ENCODE results near the gene FSD1L. TPM values are rescaled to one million over a fixed set of nuclear protein-coding genes. Genes with fewer than 3 reads are reported as not detected.

Gene FSD1L
- polyA plus RNA-seq, 3 donors: 0.96 to 3.2 (median 1.5) TPM

GRCh38 chr9:105443121-105443520 is 4.7 kb upstream of the FSD1L start:
- H3K9me3 Mint-ChIP-seq: peaks cover 0 to 2% (median 0%) of the 10 kb centered on the region in 7 donors
- Histone ChIP-seq H3K79me2 (ENCODE audit: insufficient read depth, low read length) (no peaks in the 10 kb centered on the region), H3K27me3 (ENCODE audit: control insufficient read depth in 2 of 2, insufficient read depth in 2 of 2, low read length in 2 of 2) (no peaks in the 10 kb centered on the region), H3K4me1 (ENCODE audit: control insufficient read depth in 1 of 2, insufficient read depth in 2 of 2, low read length in 2 of 2) (peaks cover 4 to 6% of the 10 kb centered on the region in 2 donors), H3K9ac (ENCODE audit: insufficient read depth, low read length, poor library complexity, severe bottlenecking) (no peak overlapping the region), H3K4me2 (replicated peaks; ENCODE audit: extremely low read depth, low read length, poor library complexity, severe bottlenecking) (no peak overlapping the region), H3K4me3 (replicated peaks in 1 of 3; ENCODE audit: low read depth in 2 of 3, low read length in 3 of 3) (no peak overlapping the region), H2AFZ (ENCODE audit: insufficient read depth, low read depth, low read length, poor library complexity, severe bottlenecking) (no peak overlapping the region), H4K20me1 (ENCODE audit: insufficient read depth, low read length) (no peaks in the 10 kb centered on the region), H3K36me3 (replicated peaks in 1 of 2; ENCODE audit: control insufficient read depth in 1 of 2, insufficient read depth in 2 of 2, low read length in 2 of 2) (peaks cover 0 to 1% of the 10 kb centered on the region in 2 donors), H3K9me3 (replicated peaks in 1 of 2; ENCODE audit: control insufficient read depth in 1 of 2, insufficient read depth in 1 of 2, low read length in 2 of 2) (no peaks in the 10 kb centered on the region), H3K27ac (ENCODE audit: low read depth in 1 of 2, low read length in 2 of 2) (no peak overlapping the region)
- H3K4me1 Mint-ChIP-seq: peaks cover 9% of the 10 kb centered on the region
- H3K27ac Mint-ChIP-seq: no peak overlapping the region
- H3K36me3 Mint-ChIP-seq: peaks cover 13 to 15% of the 10 kb centered on the region in 2 donors
- no peaks in the 10 kb centered on the region for H3K27me3 Mint-ChIP-seq (ENCODE audit: low read depth in 3 of 3)
- no peak overlapping the region for H3K4me3 Mint-ChIP-seq
- DNase-seq: no peak
- TF ChIP-seq CTCF (IDR thresholded peaks at IDR 0.05): no peak
- intact Hi-C loops (cut with micrococcal nuclease): no loop called here
- WGBS (ENCODE audit: insufficient coverage): 95% methylated on average over 7 of the region's 8 CpGs

GRCh38 chr9:105444130-105444529 is 3.7 kb upstream of the FSD1L start:
- no peaks in the 10 kb centered on the region for H3K36me3 ChIP-seq (replicated peaks in 1 of 2; ENCODE audit: control insufficient read depth in 1 of 2, insufficient read depth in 2 of 2, low read length in 2 of 2)
- DNase-seq: no peak
- Mint-ChIP-seq H3K27ac (no peak overlapping the region), H3K9me3 (peaks cover 0 to 2% (median 0%) of the 10 kb centered on the region in 7 donors), H3K27me3 (ENCODE audit: low read depth in 3 of 3) (no peaks in the 10 kb centered on the region), H3K4me3 (no peak overlapping the region), H3K36me3 (peaks cover 5 to 8% of the 10 kb centered on the region in 2 donors), H3K4me1 (peaks cover 17% of the 10 kb centered on the region)
- H3K9me3 ChIP-seq (replicated peaks in 1 of 2; ENCODE audit: control insufficient read depth in 1 of 2, insufficient read depth in 1 of 2, low read length in 2 of 2): no peaks in the 10 kb centered on the region
- no peak for TF ChIP-seq CTCF (IDR thresholded peaks at IDR 0.05)
- no peak overlapping the region for H3K4me2 ChIP-seq (replicated peaks; ENCODE audit: extremely low read depth, low read length, poor library complexity, severe bottlenecking)
- H2AFZ ChIP-seq (ENCODE audit: insufficient read depth, low read depth, low read length, poor library complexity, severe bottlenecking): no peak overlapping the region
- no peaks in the 10 kb centered on the region for H3K27me3 ChIP-seq (ENCODE audit: control insufficient read depth in 2 of 2, insufficient read depth in 2 of 2, low read length in 2 of 2)
- H3K27ac ChIP-seq (ENCODE audit: low read depth in 1 of 2, low read length in 2 of 2): no peak overlapping the region
- no peak overlapping the region for H3K4me3 ChIP-seq (replicated peaks in 1 of 3; ENCODE audit: low read depth in 2 of 3, low read length in 3 of 3)
- H3K9ac ChIP-seq (ENCODE audit: insufficient read depth, low read length, poor library complexity, severe bottlenecking): no peak overlapping the region
- H3K4me1 ChIP-seq (ENCODE audit: control insufficient read depth in 1 of 2, insufficient read depth in 2 of 2, low read length in 2 of 2): peaks cover 10 to 15% of the 10 kb centered on the region in 2 donors
- 11% methylated on average over 3 of the region's 4 CpGs for WGBS (ENCODE audit: insufficient coverage)
- no peaks in the 10 kb centered on the region for H4K20me1 ChIP-seq (ENCODE audit: insufficient read depth, low read length)
- intact Hi-C loops (cut with micrococcal nuclease): no loop called here
- peaks cover 4% of the 10 kb centered on the region for H3K79me2 ChIP-seq (ENCODE audit: insufficient read depth, low read length)
